ENCODE measurements around the gene SLC9A3.

SLC9A3 gene

DNA sequence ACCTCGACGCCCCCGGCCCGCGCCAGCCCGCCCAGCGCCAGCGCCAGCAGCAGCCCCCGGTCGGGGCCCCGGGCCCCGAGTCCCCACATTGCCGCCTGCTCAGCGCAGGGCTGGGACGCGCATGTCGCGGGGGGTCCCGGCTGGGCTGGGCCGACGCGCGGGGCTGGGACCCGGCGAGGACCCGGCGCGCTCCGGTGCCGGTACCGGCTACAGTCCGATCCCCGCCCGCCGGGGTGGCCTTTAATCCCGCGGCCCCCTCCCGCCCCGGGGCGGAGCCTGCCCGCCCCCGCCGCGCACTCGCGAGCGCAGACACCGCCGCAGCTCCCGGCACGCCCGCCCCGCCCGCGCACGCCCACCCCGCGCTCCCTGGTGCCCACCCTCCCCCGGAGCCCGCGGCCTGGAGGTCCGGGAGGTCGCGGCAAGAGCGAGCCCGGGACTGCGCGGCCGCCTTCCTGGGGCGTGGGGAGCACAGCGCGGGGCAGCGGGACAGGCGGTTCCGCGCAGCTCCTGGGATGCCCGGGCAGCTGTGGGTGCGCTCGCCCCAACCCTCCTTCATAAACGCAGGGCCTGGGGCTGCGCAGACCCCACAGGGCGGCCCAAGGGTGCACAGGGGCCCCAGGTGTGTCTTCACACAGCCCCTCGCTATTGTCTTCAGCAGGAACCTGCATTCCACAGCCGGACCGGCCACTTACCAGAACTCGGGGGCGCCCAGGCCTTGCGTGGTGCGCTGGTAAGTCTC is at the start of gene SLC9A3:
Gene SLC9A3 (minus strand): TSS at position 216 of the 739 bp plus-strand sequence.
- TF ChIP-seq, protein P1, sequence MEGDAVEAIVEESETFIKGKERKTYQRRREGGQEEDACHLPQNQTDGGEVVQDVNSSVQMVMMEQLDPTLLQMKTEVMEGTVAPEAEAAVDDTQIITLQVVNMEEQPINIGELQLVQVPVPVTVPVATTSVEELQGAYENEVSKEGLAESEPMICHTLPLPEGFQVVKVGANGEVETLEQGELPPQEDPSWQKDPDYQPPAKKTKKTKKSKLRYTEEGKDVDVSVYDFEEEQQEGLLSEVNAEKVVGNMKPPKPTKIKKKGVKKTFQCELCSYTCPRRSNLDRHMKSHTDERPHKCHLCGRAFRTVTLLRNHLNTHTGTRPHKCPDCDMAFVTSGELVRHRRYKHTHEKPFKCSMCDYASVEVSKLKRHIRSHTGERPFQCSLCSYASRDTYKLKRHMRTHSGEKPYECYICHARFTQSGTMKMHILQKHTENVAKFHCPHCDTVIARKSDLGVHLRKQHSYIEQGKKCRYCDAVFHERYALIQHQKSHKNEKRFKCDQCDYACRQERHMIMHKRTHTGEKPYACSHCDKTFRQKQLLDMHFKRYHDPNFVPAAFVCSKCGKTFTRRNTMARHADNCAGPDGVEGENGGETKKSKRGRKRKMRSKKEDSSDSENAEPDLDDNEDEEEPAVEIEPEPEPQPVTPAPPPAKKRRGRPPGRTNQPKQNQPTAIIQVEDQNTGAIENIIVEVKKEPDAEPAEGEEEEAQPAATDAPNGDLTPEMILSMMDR (IDR thresholded peaks at IDR 0.05; ENCODE audit: low read length), result no peak
- TF ChIP-seq EZH2 (IDR thresholded peaks at IDR 0.05; ENCODE audit: borderline replicate concordance, low read length), result no peak
- H3K4me2 ChIP-seq (ENCODE audit: low read length), result no peak within 1 kb of the TSS
- H3K79me2 ChIP-seq (ENCODE audit: insufficient read depth, low read length), result no peaks in the 10 kb centered on the region
- no peaks in the 10 kb centered on the region for H3K27me3 ChIP-seq (ENCODE audit: insufficient read depth, low read length)
- H3K9me3 ChIP-seq (ENCODE audit: low read length), result no peaks in the 10 kb centered on the region
- no peak within 1 kb of the TSS for H2AFZ ChIP-seq (ENCODE audit: low read length)
- no peak within 1 kb of the TSS for H3K4me3 ChIP-seq (ENCODE audit: low read depth, low read length, poor library complexity, severe bottlenecking)
- no peak within 1 kb of the TSS for H3K9ac ChIP-seq (ENCODE audit: low read length)
- H4K20me1 ChIP-seq (ENCODE audit: insufficient read depth, low read length), result no peaks in the 10 kb centered on the region
- no peaks in the 10 kb centered on the region for H3F3A ChIP-seq (ENCODE audit: insufficient read depth, low read length)
- no peaks in the 10 kb centered on the region for H3K36me3 ChIP-seq (ENCODE audit: insufficient read depth, low read length)
- H3K4me1 ChIP-seq (ENCODE audit: insufficient read depth, low read length, severe bottlenecking), result no peaks in the 10 kb centered on the region
- no peak within 1 kb of the TSS for H3K27ac ChIP-seq (ENCODE audit: low read depth, low read length, poor library complexity, severe bottlenecking)
- no peaks in the 10 kb centered on the region for H3K9me2 ChIP-seq (ENCODE audit: low read depth, low read length)

DNA sequence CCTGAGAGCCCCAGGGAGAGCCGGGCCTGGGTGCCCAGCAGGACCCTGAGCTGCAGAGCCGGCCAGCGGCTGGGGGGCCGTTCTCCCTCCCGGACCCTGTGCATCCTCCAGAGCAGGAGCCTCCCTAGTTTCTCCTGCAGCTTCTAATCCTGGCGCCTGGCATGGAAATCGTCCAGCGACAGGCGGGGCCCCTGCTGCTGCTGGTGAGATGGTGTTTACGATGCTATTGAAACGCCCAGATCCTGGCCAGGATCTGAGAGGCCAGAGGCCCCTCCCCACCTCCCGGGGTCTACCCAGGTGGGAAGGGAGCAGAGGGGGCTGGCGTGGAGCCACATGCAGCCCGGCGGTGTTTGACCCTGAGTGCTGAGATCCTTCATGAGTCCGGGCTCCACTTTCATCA is 49.7 kb upstream of the SLC9A3 start:
- no peaks in the 10 kb centered on the region for H3F3A ChIP-seq (ENCODE audit: insufficient read depth, low read length)
- H3K4me3 ChIP-seq (ENCODE audit: low read depth, low read length, poor library complexity, severe bottlenecking), result no peak overlapping the region
- H3K9me2 ChIP-seq (ENCODE audit: low read depth, low read length), result no peaks in the 10 kb centered on the region
- H3K79me2 ChIP-seq (ENCODE audit: insufficient read depth, low read length), result no peaks in the 10 kb centered on the region
- H3K4me2 ChIP-seq (ENCODE audit: low read length), result no peak overlapping the region
- H3K27me3 ChIP-seq (ENCODE audit: insufficient read depth, low read length), result no peaks in the 10 kb centered on the region; the same call in 1 of the 2 replicates
- H4K20me1 ChIP-seq (ENCODE audit: insufficient read depth, low read length), result no peaks in the 10 kb centered on the region
- H3K27ac ChIP-seq (ENCODE audit: low read depth, low read length, poor library complexity, severe bottlenecking), result no peak overlapping the region
- no peak overlapping the region for H2AFZ ChIP-seq (ENCODE audit: low read length)
- H3K36me3 ChIP-seq (ENCODE audit: insufficient read depth, low read length), result no peaks in the 10 kb centered on the region
- TF ChIP-seq, protein P1 (IDR thresholded peaks at IDR 0.05; ENCODE audit: low read length), result no peak
- TF ChIP-seq EZH2 (IDR thresholded peaks at IDR 0.05; ENCODE audit: borderline replicate concordance, low read length), result no peak
- H3K9ac ChIP-seq (ENCODE audit: low read length), result no peak overlapping the region
- no peaks in the 10 kb centered on the region for H3K4me1 ChIP-seq (ENCODE audit: insufficient read depth, low read length, severe bottlenecking)
- H3K9me3 ChIP-seq (ENCODE audit: low read length), result 0 out of 2 replicates have a peak, but pooled peaks cover 8% of the 10 kb centered on the region

DNA sequence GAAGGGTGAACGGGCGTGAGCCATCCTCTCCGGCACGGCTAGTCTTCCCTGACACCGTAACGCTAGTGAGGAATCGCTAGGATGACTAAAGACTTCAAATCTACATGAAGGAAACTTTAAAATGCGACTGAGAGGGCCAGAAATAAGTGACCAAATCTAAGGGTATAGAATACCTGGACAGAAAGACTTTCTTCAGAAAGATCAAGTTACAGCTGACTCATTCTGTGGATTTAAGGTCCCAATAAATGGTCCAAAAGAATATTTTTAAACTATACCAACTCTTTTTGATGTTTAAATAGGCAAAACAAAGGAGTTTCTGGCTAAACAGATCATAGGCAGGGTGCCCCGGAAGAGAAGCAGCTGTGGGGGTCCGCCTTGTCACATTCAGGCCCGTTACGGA is 49.0 kb upstream of the SLC9A3 start:
- no peaks in the 10 kb centered on the region for H4K20me1 ChIP-seq (ENCODE audit: insufficient read depth, low read length)
- no peaks in the 10 kb centered on the region for H3K4me1 ChIP-seq (ENCODE audit: insufficient read depth, low read length, severe bottlenecking)
- no peaks in the 10 kb centered on the region for H3F3A ChIP-seq (ENCODE audit: insufficient read depth, low read length)
- H3K9ac ChIP-seq (ENCODE audit: low read length), result no peak overlapping the region
- no peak overlapping the region for H3K4me3 ChIP-seq (ENCODE audit: low read depth, low read length, poor library complexity, severe bottlenecking)
- H3K9me2 ChIP-seq (ENCODE audit: low read depth, low read length), result no peaks in the 10 kb centered on the region
- 0 out of 2 replicates have a peak, but pooled peaks cover 7% of the 10 kb centered on the region for H3K9me3 ChIP-seq (ENCODE audit: low read length)
- H2AFZ ChIP-seq (ENCODE audit: low read length), result no peak overlapping the region
- TF ChIP-seq EZH2 (IDR thresholded peaks at IDR 0.05; ENCODE audit: borderline replicate concordance, low read length), result no peak
- TF ChIP-seq, protein P1 (IDR thresholded peaks at IDR 0.05; ENCODE audit: low read length), result no peak
- no peak overlapping the region for H3K4me2 ChIP-seq (ENCODE audit: low read length)
- H3K27ac ChIP-seq (ENCODE audit: low read depth, low read length, poor library complexity, severe bottlenecking), result no peak overlapping the region
- no peaks in the 10 kb centered on the region for H3K36me3 ChIP-seq (ENCODE audit: insufficient read depth, low read length)
- no peaks in the 10 kb centered on the region; the same call in 1 of the 2 replicates for H3K27me3 ChIP-seq (ENCODE audit: insufficient read depth, low read length)
- H3K79me2 ChIP-seq (ENCODE audit: insufficient read depth, low read length), result no peaks in the 10 kb centered on the region
